Measurements from ENCODE around the gene PNCK. TPM values are rescaled to one million over a fixed set of nuclear protein-coding genes. Genes with fewer than 3 reads are reported as not detected.
A peak's percentile ranks its signal among the peaks of the same experiment; 100 is the strongest.

PNCK gene
- total and polyA plus RNA-seq, 2 of the 13 experiments (the other 11 are each of a cell fraction or from before 2014, with no cell fraction given) = 33.1 TPM; not detected in 1

DNA sequence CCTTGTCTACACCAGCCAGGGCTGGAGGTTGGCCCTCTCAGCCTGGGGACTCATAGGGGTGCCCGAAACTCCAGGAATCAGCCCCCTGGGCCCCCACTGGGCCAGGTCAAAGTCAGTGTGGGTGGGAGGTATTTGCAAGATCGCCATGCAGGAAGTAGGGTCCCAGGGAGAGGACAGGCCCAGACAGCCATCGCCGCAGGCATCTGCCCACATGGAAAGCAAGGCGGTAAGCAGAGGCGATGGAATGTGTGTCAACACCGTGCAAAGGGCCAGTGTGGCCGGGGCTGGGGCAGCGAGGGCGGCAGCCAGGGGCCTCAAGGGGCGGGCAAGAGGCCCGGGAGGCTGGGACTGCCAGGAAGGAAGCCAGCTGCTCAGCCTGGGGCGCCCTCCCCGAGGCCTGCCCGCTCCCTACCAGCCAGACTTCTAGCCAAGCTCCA is 45.9 kb downstream of the PNCK start (continued):
- TF ChIP-seq ARID5B (CRISPR knock-in tag; IDR thresholded peaks at IDR 0.05) (peak; percentile 65), KAT7 (CRISPR knock-in tag; IDR thresholded peaks at IDR 0.05; ENCODE audit: borderline replicate concordance) (no peak), ZBTB7B (CRISPR knock-in tag; IDR thresholded peaks at IDR 0.05) (peak; percentile 80; the same call in 1 of the 2 replicates), ZNF543 (CRISPR knock-in tag; IDR thresholded peaks at IDR 0.05) (no peak; the same call in 1 of the 2 replicates), ZSCAN9 (CRISPR knock-in tag; IDR thresholded peaks at IDR 0.05; ENCODE audit: borderline replicate concordance) (0 out of 2 replicates have a peak, but pooled peaks have one; percentile 51), ZNF574 (CRISPR knock-in tag; IDR thresholded peaks at IDR 0.05) (peak; percentile 74; the same call in 1 of the 2 replicates), ZNF709 (CRISPR knock-in tag; IDR thresholded peaks at IDR 0.05) (no peak), AFF4 (CRISPR knock-in tag; IDR thresholded peaks at IDR 0.05) (0 out of 2 replicates have a peak, but pooled peaks have one; percentile 76)
- TF ChIP-seq, protein P1, sequence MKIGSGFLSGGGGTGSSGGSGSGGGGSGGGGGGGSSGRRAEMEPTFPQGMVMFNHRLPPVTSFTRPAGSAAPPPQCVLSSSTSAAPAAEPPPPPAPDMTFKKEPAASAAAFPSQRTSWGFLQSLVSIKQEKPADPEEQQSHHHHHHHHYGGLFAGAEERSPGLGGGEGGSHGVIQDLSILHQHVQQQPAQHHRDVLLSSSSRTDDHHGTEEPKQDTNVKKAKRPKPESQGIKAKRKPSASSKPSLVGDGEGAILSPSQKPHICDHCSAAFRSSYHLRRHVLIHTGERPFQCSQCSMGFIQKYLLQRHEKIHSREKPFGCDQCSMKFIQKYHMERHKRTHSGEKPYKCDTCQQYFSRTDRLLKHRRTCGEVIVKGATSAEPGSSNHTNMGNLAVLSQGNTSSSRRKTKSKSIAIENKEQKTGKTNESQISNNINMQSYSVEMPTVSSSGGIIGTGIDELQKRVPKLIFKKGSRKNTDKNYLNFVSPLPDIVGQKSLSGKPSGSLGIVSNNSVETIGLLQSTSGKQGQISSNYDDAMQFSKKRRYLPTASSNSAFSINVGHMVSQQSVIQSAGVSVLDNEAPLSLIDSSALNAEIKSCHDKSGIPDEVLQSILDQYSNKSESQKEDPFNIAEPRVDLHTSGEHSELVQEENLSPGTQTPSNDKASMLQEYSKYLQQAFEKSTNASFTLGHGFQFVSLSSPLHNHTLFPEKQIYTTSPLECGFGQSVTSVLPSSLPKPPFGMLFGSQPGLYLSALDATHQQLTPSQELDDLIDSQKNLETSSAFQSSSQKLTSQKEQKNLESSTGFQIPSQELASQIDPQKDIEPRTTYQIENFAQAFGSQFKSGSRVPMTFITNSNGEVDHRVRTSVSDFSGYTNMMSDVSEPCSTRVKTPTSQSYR (CRISPR knock-in tag; IDR thresholded peaks at IDR 0.05; ENCODE audit: borderline replicate concordance) = peak; percentile 65; the same call in 1 of the 2 replicates
- TF ChIP-seq, protein P2, sequence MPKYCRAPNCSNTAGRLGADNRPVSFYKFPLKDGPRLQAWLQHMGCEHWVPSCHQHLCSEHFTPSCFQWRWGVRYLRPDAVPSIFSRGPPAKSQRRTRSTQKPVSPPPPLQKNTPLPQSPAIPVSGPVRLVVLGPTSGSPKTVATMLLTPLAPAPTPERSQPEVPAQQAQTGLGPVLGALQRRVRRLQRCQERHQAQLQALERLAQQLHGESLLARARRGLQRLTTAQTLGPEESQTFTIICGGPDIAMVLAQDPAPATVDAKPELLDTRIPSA (CRISPR knock-in tag; IDR thresholded peaks at IDR 0.05; ENCODE audit: borderline replicate concordance) = no peak
- TF ChIP-seq, protein P3, sequence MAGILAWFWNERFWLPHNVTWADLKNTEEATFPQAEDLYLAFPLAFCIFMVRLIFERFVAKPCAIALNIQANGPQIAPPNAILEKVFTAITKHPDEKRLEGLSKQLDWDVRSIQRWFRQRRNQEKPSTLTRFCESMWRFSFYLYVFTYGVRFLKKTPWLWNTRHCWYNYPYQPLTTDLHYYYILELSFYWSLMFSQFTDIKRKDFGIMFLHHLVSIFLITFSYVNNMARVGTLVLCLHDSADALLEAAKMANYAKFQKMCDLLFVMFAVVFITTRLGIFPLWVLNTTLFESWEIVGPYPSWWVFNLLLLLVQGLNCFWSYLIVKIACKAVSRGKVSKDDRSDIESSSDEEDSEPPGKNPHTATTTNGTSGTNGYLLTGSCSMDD (CRISPR knock-in tag; IDR thresholded peaks at IDR 0.05) = no peak
- TF ChIP-seq, protein P4, sequence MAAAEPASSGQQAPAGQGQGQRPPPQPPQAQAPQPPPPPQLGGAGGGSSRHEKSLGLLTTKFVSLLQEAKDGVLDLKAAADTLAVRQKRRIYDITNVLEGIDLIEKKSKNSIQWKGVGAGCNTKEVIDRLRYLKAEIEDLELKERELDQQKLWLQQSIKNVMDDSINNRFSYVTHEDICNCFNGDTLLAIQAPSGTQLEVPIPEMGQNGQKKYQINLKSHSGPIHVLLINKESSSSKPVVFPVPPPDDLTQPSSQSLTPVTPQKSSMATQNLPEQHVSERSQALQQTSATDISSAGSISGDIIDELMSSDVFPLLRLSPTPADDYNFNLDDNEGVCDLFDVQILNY (CRISPR knock-in tag; conservative IDR thresholded peaks at IDR 0.05) = 0 out of 2 replicates have a peak, but pooled peaks have one; percentile 24

Data from HepG2 (cell line).